WI38 (cell line): ENCODE data around the gene RPS27L.

Source experiments
- H3K4me3 ChIP-seq: 2 replicates; pipeline ENCODE4 v1.5.1; 2011; ENCODE audit warnings: low read depth, mild to moderate bottlenecking, control low read depth, low read length
- TF ChIP-seq, protein P1 (sequence below): IDR thresholded peaks from 2 replicates; pipeline ENCODE4 v1.5.1; 2012; ENCODE audit warnings: low read depth, mild to moderate bottlenecking, control low read depth, low read length

Gene RPS27L

GRCh38 chr15:63121382-63122001 is 35.8 kb downstream of the RPS27L start, which contains the start of gene LACTB:
Gene LACTB, plus strand, starts transcription at chr15:63121861. Its CDS starts 11 bp downstream, at chr15:63121872.
- TF ChIP-seq, protein P1, sequence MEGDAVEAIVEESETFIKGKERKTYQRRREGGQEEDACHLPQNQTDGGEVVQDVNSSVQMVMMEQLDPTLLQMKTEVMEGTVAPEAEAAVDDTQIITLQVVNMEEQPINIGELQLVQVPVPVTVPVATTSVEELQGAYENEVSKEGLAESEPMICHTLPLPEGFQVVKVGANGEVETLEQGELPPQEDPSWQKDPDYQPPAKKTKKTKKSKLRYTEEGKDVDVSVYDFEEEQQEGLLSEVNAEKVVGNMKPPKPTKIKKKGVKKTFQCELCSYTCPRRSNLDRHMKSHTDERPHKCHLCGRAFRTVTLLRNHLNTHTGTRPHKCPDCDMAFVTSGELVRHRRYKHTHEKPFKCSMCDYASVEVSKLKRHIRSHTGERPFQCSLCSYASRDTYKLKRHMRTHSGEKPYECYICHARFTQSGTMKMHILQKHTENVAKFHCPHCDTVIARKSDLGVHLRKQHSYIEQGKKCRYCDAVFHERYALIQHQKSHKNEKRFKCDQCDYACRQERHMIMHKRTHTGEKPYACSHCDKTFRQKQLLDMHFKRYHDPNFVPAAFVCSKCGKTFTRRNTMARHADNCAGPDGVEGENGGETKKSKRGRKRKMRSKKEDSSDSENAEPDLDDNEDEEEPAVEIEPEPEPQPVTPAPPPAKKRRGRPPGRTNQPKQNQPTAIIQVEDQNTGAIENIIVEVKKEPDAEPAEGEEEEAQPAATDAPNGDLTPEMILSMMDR = no peak
- peak within 1 kb of the TSS; percentile 91 for H3K4me3 ChIP-seq

- TF ChIP-seq, protein P1 = no peak
- H3K4me3 ChIP-seq = no peak overlapping the region
These were observed 38.4 kb downstream of the RPS27L start for GRCh38 chr15:63118854-63119253.

DNA sequence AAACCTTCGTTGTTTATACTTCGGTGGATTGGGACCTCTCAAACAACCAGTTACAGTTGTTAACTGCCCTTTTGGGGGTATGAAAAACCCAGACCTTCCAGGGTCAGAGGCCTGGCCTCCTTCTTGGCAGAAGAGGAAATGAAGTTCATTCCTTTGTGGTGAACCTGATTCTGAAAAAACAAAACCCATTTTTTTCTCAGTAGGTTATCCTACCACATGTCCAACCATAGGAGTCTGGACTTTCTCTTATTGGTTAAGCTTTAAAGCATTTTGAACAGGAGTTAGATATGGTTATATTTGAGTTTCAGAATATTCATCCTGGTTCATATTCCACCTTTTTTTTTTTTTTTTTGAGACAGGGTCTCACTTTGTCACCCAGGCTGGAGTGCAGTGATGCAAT is 42.8 kb downstream of the RPS27L start:
- TF ChIP-seq, protein P1 = no peak
- no peak overlapping the region for H3K4me3 ChIP-seq

GRCh38 chr15:63112871-63113270 is 44.4 kb downstream of the RPS27L start:
- no peak overlapping the region for H3K4me3 ChIP-seq

GRCh38 chr15:63111481-63111880 is 45.8 kb downstream of the RPS27L start:
- H3K4me3 ChIP-seq = no peak overlapping the region
- TF ChIP-seq, protein P1 = no peak

More at GRCh38 chr15:63112871-63113270, 44.4 kb downstream of the RPS27L start:
- TF ChIP-seq, protein P1 = no peak

GRCh38 chr15:63110428-63111026 is 46.8 kb downstream of the RPS27L start:
- TF ChIP-seq, protein P1 = no peak
- H3K4me3 ChIP-seq = no peak overlapping the region

DNA sequence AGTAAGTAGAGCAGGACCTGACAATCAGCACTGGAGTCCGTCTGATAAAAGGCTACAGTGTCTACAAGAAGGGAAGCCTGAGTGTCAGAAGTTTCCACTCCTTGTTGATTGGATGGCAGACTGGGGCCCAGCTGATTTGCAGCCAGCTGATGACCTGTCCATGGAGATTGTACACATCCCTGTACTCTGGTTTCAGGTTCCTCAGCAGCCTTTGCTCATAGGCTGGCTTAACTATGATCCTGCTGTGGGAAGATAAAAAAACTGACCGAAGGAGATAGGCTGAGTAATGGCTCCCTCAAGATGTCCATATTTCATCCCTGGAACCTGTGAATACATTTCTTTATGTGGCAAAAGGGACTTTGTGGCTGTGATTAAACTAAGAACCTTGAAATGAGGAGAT is 47.4 kb downstream of the RPS27L start:
- TF ChIP-seq, protein P1 = no peak
- H3K4me3 ChIP-seq = no peak overlapping the region
